Neural cell (in vitro differentiated cells): Measurements from ENCODE around the gene PMF1. TPM values are rescaled to one million over a fixed set of nuclear protein-coding genes. Genes with fewer than 3 reads are reported as not detected.

Source experiments
- H2AFZ ChIP-seq: fragments of 200-600, 300-800 bp; sonication (generic), shearing (Covaris generic); 2 replicates; pipeline ENCODE4 v1.6.0; 2014; ENCODE audit warnings: low read depth, mild to moderate bottlenecking, antibody characterized with exemption, low read length, moderate library complexity
- H3F3A ChIP-seq: fragments of 200-600 bp; shearing (Covaris generic); 2 replicates; pipeline ENCODE4 v1.6.1; 2016; ENCODE audit warnings: mild to moderate bottlenecking, moderate library complexity, mixed read lengths, antibody characterized with exemption, low read length; ENCODE audit not compliant: insufficient read depth, poor library complexity, severe bottlenecking
- H3K27ac ChIP-seq: fragments of 200-600, 300-800 bp; sonication (generic), shearing (Covaris generic); 2 replicates; pipeline ENCODE4 v1.5.1; 2014; ENCODE audit warnings: mild to moderate bottlenecking, low read length, moderate library complexity
- H3K27me3 ChIP-seq: fragments of 300-800, 200-600 bp; sonication (generic), shearing (Covaris generic); 2 replicates; pipeline ENCODE4 v1.6.0; 2014; ENCODE audit warnings: mild to moderate bottlenecking, low read depth, low read length, moderate library complexity; ENCODE audit not compliant: insufficient read depth
- H3K36me3 ChIP-seq: fragments of 300-800, 200-600 bp; sonication (generic), shearing (Covaris generic); 2 replicates; pipeline ENCODE4 v1.5.1; 2014; ENCODE audit warnings: mild to moderate bottlenecking, antibody characterized with exemption, low read length, moderate library complexity; ENCODE audit not compliant: insufficient read depth
- H3K4me2 ChIP-seq: fragments of 300-800, 200-600 bp; sonication (generic), shearing (Covaris generic); 2 replicates; pipeline ENCODE4 v1.6.0; 2014; ENCODE audit warnings: mild to moderate bottlenecking, low read length
- H3K4me3 ChIP-seq: fragments of 300-800, 200-600 bp; sonication (generic), shearing (Covaris generic); 2 replicates; pipeline ENCODE4 v1.5.1; 2014; ENCODE audit warnings: mild to moderate bottlenecking, low read length, moderate library complexity
- H3K79me2 ChIP-seq: fragments of 200-600 bp; shearing (Covaris generic); replicated peaks from 2 replicates; pipeline ENCODE4 v1.6.0; 2014; ENCODE audit warnings: mild to moderate bottlenecking, low read length, moderate library complexity; ENCODE audit not compliant: insufficient read depth
- H3K9ac ChIP-seq: fragments of 300-800, 200-600 bp; sonication (generic), shearing (Covaris generic); 2 replicates; pipeline ENCODE4 v1.6.1; 2016; ENCODE audit warnings: mild to moderate bottlenecking, low read length, mixed read lengths
- H3K9me2 ChIP-seq: fragments of 200-600 bp; shearing (Covaris generic); 2 replicates; pipeline ENCODE4 v1.6.1; 2016; ENCODE audit warnings: mild to moderate bottlenecking, low read length, mixed read lengths; ENCODE audit not compliant: insufficient read depth
- H3K9me3 ChIP-seq: fragments of 200-600, 300-800 bp; sonication (generic), shearing (Covaris generic); 2 replicates; pipeline ENCODE4 v1.6.1; 2016; ENCODE audit warnings: mild to moderate bottlenecking, mixed run types, low read length, moderate library complexity, mixed read lengths
- H4K20me1 ChIP-seq: fragments of 200-600 bp; shearing (Covaris generic); 2 replicates; pipeline ENCODE4 v1.6.1; 2016; ENCODE audit warnings: mild to moderate bottlenecking, mixed run types; ENCODE audit not compliant: insufficient read depth
- CTCF ChIP-seq: fragments of 450-650 bp; IDR thresholded peaks from 2 replicates; pipeline ENCODE4 v1.5.1; 2014; ENCODE audit warnings: antibody characterized with exemption, mild to moderate bottlenecking, moderate library complexity; ENCODE audit not compliant: poor library complexity, severe bottlenecking
- EP300 ChIP-seq: fragments of 450-650 bp; conservative IDR thresholded peaks from 2 replicates; pipeline ENCODE4 v1.6.1; 2014; ENCODE audit warnings: antibody characterized with exemption, mild to moderate bottlenecking, moderate library complexity; ENCODE audit not compliant: poor library complexity, severe bottlenecking
- EZH2 ChIP-seq: fragments of 200-600, 300-800 bp; shearing (Covaris generic), sonication (generic); IDR thresholded peaks from 2 replicates; pipeline ENCODE4 v1.6.1; 2014; ENCODE audit warnings: antibody characterized with exemption, low read length, borderline replicate concordance, mild to moderate bottlenecking; ENCODE audit not compliant: insufficient read depth, poor library complexity, severe bottlenecking
- MXI1 ChIP-seq: fragments of 450-650 bp; conservative IDR thresholded peaks from 2 replicates; pipeline ENCODE4 v1.6.1; 2014; ENCODE audit warnings: antibody characterized with exemption, mild to moderate bottlenecking; ENCODE audit not compliant: poor library complexity, severe bottlenecking
- POLR2AphosphoS5 ChIP-seq: IDR thresholded peaks from 2 replicates; pipeline ENCODE4 v1.6.1; 2012
- RAD21 ChIP-seq: fragments of 450-650 bp; conservative IDR thresholded peaks from 2 replicates; pipeline ENCODE4 v1.6.1; 2014; ENCODE audit warnings: antibody characterized with exemption, mild to moderate bottlenecking, moderate library complexity
- REST ChIP-seq: IDR thresholded peaks from 2 replicates; pipeline ENCODE4 v1.6.1; 2012; ENCODE audit warnings: borderline replicate concordance
- SMC3 ChIP-seq: fragments of 450-650 bp; conservative IDR thresholded peaks from 2 replicates; pipeline ENCODE4 v1.6.1; 2014; ENCODE audit warnings: antibody characterized with exemption, mild to moderate bottlenecking, moderate library complexity; ENCODE audit not compliant: poor library complexity
- TAF1 ChIP-seq: IDR thresholded peaks from 2 replicates; pipeline ENCODE4 v1.6.1; 2012; ENCODE audit warnings: low read depth
- polyA plus RNA-seq: library from polyadenylated mRNA; depleted of rRNA; stranded (reverse); fragments of >200 nt; gene quantifications from 2 replicates; pipeline ENCODE4 v1.2.3, GENCODE V29; 2014

Gene PMF1
- polyA plus RNA-seq, 1 donor from 2014 or later, result 97.0 TPM

- TF ChIP-seq REST (no peak), TAF1 (no peak), MXI1 (no peak), SMC3 (no peak), POLR2AphosphoS5 (no peak), EZH2 (no peak), CTCF (no peak), EP300 (no peak), RAD21 (no peak)
- Histone ChIP-seq H4K20me1 (no peaks in the 10 kb centered on the region), H3K27ac (no peak overlapping the region), H3K9me2 (no peaks in the 10 kb centered on the region), H3K9ac (no peak overlapping the region), H3K4me3 (no peak overlapping the region), H3K9me3 (no peaks in the 10 kb centered on the region), H3K36me3 (peaks cover 13% of the 10 kb centered on the region), H3K79me2 (no peaks in the 10 kb centered on the region), H3F3A (no peaks in the 10 kb centered on the region), H2AFZ (no peak overlapping the region), H3K4me2 (no peak overlapping the region), H3K27me3 (no peaks in the 10 kb centered on the region)
These were observed 57.5 kb downstream of the PMF1 start for GRCh38 chr1:156270314-156270713.

GRCh38 chr1:156276532-156276931, 63.7 kb downstream of the PMF1 start:
- Histone ChIP-seq H3K27ac (no peak overlapping the region), H3K4me2 (no peak overlapping the region), H3K4me3 (no peak overlapping the region), H4K20me1 (no peaks in the 10 kb centered on the region), H3K36me3 (peaks cover 9% of the 10 kb centered on the region), H3K9ac (no peak overlapping the region), H3K79me2 (peaks cover 24% of the 10 kb centered on the region), H3F3A (no peaks in the 10 kb centered on the region), H3K9me3 (no peaks in the 10 kb centered on the region), H2AFZ (no peak overlapping the region), H3K27me3 (no peaks in the 10 kb centered on the region), H3K9me2 (no peaks in the 10 kb centered on the region)
- no peak for TF ChIP-seq POLR2AphosphoS5
- TF ChIP-seq EZH2, result no peak
- no peak for TF ChIP-seq MXI1
- no peak for TF ChIP-seq EP300
- no peak for TF ChIP-seq TAF1
- TF ChIP-seq RAD21, result no peak
- TF ChIP-seq SMC3, result no peak
- no peak for TF ChIP-seq CTCF
- TF ChIP-seq REST, result no peak
